Renal cortical epithelial cell (primary cell): ENCODE data around the gene EIF3K. TPM values are rescaled to one million over a fixed set of nuclear protein-coding genes. Genes with fewer than 3 reads are reported as not detected.
A peak's percentile ranks its signal among the peaks of the same experiment; 100 is the strongest.

Source experiments
- DNase-seq: peaks from one replicate; pipeline ENCODE4 v3.0.0-alpha.2; 2011; ENCODE audit warnings: low read depth
- total RNA-seq: library from RNA; depleted of rRNA; stranded (reverse); fragments of >200 nt; gene quantifications from 2 replicates; pipeline ENCODE4 v1.2.3, GENCODE V29; 2014

EIF3K gene
- total RNA-seq, 1 donor from 2014 or later: 328 TPM

DNA sequence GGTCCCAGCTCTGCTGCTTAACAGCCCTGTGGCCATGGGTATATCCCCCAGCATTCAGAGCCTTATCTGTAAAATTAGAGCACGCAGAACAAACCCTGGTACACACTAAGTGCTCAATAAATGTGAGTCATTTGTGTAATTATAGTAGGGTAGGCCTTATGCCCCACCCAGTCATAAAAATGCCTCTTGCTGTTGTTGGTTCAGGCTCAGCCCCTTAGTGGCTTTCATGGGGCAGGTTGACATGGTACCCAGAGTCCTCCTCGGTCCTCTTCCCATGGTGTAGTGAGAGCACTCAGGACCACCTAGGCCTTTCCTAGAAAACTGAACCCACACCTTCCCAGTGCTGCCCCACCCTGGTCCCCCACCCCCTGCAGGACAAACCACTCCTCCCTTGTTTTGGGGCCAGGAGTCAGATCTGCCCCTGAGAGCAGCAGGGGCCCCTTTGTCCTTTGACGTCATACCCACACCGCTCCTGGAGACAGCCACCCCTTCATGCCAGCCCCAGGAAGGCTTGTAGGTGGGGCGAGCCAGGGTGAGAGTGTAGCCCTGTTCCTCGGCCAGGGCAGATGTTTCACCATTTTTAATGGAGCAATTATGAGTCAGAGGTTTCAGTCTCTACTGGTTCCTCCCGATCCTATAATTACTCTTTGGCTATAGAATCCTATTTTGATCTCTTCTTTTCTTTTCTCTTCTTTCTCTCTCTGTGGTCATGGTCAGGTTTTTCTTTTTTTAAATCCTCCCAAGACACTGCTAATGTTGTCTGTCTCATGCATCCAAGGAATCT, 65.3 kb downstream of the EIF3K start:
- peak; percentile 94 for DNase-seq

DNA sequence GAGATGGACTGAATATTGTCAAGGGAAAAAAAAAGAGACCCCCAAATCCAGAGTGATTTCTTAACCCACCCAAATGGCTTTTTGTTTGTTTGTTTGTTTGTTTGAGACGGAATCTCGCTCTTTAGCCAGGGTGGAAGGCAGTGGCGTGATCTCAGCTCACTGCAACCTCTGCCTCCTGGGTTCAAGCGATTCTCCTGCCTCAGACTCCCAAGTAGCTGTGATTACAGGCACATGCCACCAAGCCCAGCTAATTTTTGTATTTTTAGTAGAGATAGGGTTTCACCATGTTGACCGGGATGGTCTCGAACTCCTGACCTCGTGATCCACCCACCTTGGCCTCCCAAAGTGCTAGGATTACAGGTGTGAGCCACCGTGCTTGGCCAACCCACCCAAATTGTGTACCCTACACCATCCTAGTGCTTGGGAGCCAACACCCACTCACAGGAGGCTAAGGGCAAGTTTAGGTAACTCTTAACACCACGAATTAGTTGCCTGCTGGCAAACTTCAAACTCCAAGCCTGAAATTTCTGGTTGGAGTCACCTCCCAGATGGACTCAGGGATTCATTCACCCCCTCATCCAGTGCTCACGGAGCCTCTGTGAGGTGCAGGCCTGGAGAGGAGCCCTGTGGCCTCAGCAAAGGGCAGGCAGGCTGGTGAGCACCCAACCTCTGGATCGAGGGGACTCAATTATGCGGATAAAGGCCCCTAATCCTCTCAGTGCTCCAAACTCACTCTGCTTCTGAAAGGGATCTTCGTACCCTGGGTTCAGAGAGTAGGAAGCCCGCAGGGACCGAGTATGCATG, 66.1 kb downstream of the EIF3K start:
- DNase-seq: no peak

DNA sequence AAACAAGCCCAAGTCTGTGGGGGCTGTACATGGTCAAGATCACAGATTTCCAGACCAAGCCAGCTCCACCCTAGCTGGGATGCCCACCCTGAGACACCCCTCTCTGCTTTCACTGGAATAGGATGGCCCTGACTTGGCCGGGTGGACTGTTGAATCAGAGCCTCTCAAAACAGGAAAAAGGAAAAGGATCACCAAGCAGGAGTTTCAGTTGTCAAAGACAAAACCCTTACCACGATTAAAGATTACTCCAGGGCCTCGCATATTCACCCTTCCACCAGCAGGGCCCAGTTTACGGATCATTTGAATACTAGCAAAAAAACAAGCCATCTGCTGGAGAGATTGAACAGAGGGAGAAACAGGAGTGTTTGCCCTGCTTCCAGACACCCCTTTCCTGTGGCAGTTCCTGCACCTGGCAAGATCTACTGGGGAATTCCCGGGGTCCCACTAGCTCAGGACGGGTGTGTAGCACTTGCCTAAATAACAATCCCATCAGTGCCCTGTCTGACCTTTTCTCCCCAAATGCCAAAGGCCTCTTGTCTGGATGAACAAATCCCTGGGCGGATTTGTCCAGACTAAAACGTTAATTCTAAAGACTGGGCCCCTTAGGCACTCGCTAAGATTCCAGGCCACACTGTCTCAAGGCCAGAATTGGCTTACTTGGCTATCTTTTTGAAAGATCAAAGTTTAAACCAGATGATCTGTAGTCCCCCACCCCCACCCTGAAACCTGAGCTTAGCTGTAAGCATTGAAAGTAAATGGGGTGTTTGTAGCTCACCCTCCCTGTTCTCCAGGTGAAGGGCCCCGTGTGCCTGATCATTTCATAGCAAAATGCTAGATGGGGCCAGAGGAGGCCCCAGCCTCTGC, 66.9 kb downstream of the EIF3K start:
- DNase-seq: peak; percentile 85

DNA sequence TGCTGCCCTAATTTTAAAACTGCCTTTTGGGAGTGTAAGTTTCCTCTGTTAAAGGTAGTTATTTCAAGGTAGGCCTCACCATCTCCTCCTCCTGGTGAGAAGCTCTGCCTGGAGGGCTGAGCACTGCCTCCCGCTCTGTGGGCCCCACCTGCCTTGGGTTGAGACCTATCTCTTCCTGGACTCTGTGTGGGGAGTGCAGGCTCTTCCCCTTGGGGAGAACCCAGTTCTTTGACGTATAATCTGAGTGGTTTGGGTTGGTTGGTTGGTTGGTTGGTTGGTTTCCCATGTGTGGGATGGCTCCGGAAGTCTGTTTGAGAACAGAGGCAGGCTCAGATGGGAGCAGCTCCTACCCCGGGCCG, 67.5 kb downstream of the EIF3K start:
- no peak for DNase-seq

Other genes with a start within 250 kb of the EIF3K start
- 206 and 397 TPM in 2 replicates for gene PSMD8, start 244.6 kb upstream of the EIF3K start, total RNA-seq
- 0.80 and 1.7 TPM in 2 replicates for gene GGN, start 231.2 kb upstream of the EIF3K start, total RNA-seq
- 0.17 and 1.4 TPM in 2 replicates for gene SPRED3, start 230.5 kb upstream of the EIF3K start, total RNA-seq
- 7.6 and 8.9 TPM in 2 replicates for gene FAM98C, start 216.1 kb upstream of the EIF3K start, total RNA-seq
- not detected in 2 replicates for gene RASGRP4, start 193.0 kb upstream of the EIF3K start, total RNA-seq
- gene RYR1, start 185.5 kb upstream of the EIF3K start, total RNA-seq: 0.10 TPM in 1 of 2 replicates, not detected in the other
- 0.25 TPM in 1 of 2 replicates, not detected in the other for gene MAP4K1, start 1.2 kb upstream of the EIF3K start, total RNA-seq
- gene ACTN4, start 28.5 kb downstream of the EIF3K start, total RNA-seq: 513 and 1,377 TPM in 2 replicates
- gene CAPN12, start 125.3 kb downstream of the EIF3K start, total RNA-seq: 2.6 and 3.6 TPM in 2 replicates
- gene LGALS7, start 154.3 kb downstream of the EIF3K start, total RNA-seq: not detected in 2 replicates
- gene LGALS7B, start 170.0 kb downstream of the EIF3K start, total RNA-seq: 3.6 TPM in 1 of 2 replicates, not detected in the other
- not detected in 2 replicates for gene LGALS4, start 193.8 kb downstream of the EIF3K start, total RNA-seq
- gene ECH1, start 212.6 kb downstream of the EIF3K start, total RNA-seq: 11.3 and 37.8 TPM in 2 replicates
- 218 and 338 TPM in 2 replicates for gene HNRNPL, start 230.8 kb downstream of the EIF3K start, total RNA-seq